Superior temporal gyrus (tissue), 1 donor: ENCODE data around the gene CABP4.

Experiments
- DNase-seq: peaks from one replicate; pipeline ENCODE4 v3.0.0-alpha.2; 2016; ENCODE audit errors: extremely low spot score

Gene CABP4

GRCh38 chr11:67496113-67496512 is 41.0 kb downstream of the CABP4 start:
- no peak for DNase-seq

DNA sequence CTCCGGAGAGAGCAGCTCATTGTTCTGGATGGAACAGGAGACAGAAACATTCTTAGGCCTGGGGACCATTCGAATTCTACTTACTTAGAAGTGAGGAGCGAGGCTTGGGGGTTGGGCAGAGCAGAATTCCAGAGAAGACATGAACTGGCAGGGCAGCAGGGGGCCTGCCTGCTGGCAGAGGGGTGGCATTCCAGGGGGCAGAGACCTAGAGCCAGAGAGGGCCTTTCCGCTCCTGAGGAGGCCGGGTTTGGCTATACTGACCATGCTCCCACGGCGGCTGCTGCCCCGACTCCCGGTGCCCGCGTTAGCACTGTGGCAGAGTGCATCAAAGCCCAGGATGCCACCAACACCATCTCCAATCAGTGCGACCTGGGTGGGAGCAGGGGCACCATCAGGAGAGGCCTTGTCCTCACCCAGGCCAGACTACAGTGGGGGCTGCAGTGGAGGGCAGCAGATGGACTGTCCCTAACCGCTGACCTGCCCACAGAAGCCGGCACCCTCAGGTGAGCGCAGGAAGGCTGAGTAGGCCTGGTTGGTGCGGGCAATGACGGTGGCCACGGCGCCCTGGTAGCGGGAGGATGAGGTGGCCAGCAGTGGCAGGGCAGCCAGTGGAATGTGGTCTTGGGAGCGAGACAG is 42.6 kb downstream of the CABP4 start:
- DNase-seq, result no peak

DNA sequence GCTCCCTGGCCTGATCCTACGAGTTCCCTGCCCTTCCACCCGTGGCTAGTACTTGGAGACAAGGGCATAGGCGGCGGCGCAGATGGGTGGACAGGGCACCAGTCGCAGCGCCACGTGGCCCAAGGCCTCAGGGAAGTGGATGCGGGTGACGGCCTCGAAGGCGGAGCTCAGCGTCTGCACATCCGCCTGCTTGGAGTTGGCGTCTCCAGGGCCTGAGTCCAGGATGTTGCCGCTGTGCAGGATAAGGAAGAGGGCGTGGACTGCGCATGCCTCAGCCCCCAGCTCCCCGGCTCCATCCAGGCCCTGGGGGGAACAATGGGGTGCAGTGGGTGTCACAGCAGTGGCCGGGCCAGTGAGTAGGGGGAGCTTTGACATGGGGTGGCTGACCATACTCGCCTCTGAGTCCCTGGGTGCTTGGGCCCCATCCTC is 43.4 kb downstream of the CABP4 start:
- DNase-seq, result no peak

GRCh38 chr11:67499808-67500483 is 44.8 kb downstream of the CABP4 start:
- DNase-seq, result no peak

GRCh38 chr11:67500484-67500821 is 45.3 kb downstream of the CABP4 start:
- no peak for DNase-seq

- DNase-seq, result no peak
Observed at GRCh38 chr11:67500831-67501715, 45.9 kb downstream of the CABP4 start.

- DNase-seq, result no peak
Observed at GRCh38 chr11:67501854-67502253, 46.7 kb downstream of the CABP4 start.

GRCh38 chr11:67502328-67502979 is 47.3 kb downstream of the CABP4 start:
- DNase-seq, result no peak

GRCh38 chr11:67503119-67504004 is 48.2 kb downstream of the CABP4 start:
- no peak for DNase-seq

DNA sequence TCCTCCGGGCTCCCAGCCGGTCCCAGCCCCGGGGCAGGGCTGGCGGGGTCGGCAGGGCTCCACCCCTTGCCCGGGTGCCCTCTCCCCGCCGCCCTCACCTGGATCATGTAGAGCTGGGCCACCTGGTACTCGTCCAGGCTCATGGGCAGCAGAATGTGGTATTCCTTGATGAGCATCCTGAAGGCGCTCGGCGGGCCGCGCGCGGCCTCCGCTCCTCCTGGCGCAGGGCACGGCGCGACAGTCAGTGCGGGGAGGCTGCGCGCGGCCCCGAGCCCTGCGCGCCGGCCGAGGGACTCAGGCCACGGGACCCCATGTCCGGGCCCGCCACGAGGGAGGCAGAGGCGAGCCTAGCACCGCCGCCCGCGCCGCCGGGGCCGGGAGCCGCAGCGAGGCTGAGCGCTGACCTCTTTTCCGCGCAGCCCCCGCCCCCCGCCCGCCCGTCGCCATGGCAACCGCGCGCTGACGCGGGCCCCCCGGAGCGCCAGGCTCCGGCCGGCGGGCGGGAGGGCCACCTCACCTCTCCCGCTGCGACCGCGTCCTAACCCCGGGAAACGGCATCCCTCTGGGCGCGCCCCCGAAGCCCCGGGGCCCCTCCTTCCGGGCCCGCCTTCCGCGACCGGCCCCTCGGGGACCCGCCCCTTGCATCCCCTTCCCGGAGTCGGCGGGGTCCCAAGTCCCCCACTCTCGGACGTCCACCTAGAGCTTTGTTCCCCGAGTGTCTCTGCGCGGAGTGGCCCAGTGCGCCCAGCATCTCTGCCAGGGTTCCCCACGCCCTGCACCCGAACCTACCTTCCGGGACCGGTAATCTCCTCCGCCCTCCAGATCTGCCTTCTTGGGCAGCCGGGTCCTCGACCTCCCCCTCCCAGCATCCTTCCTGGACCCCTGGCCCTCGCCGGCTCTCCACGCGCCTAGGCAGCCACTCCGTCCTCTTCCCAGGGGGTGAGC is 49.1 kb downstream of the CABP4 start:
- DNase-seq, result no peak

DNA sequence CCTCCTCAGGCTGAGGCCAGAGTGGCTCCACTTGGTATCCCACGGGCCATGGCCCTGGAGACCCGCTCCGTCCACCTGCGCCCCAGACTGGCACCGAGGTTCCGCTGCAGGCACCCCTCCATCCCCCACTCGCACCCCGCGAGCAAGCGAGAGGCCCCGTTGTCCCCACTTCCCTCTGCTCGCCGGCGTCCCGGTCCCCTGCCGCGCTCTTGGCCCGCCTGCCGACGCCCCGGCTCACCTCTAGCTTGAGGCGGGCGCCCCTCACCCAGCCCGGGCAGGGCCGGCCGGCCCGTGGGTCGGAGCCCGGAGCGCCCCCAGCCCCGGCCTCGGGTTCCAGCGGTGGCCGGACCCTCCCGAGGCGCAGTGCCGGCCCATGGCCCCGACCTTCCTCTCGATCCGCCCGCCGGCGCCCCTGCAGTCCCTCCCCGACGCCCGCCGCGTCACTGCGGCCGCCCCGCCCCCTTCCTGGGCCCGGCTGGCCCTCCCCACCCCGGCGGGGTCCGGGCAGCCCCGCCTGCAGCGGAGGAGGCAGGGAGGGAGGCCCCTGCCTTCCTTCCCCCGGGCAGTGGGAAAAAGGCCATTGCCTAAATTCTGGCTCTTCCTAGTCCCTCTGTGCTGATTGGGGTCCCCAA is 49.9 kb downstream of the CABP4 start, which contains the start of gene PITPNM1:
Gene PITPNM1 (minus strand): TSS at position 414 of the 632 bp plus-strand sequence. CDS start 1,183 bp downstream, outside the sequence.
- no peak for DNase-seq

GRCh38 chr11:67505605-67506396 is 50.6 kb downstream of the CABP4 start:
- DNase-seq, result peak; percentile 88

- no peak for DNase-seq
Observed at GRCh38 chr11:67506426-67507051, 51.4 kb downstream of the CABP4 start.

- DNase-seq, result no peak
Observed at GRCh38 chr11:67507242-67507863, 52.2 kb downstream of the CABP4 start.

- DNase-seq, result peak; percentile 99
Observed at GRCh38 chr11:67507864-67508485, 52.8 kb downstream of the CABP4 start, which contains the start of gene CDK2AP2. CDK2AP2 (minus strand) TSS chr11:67508162; CDS start chr11:67508082, 80 bp downstream.

- DNase-seq, result peak; percentile 95
Observed at GRCh38 chr11:67508486-67509121, 53.5 kb downstream of the CABP4 start.

DNA sequence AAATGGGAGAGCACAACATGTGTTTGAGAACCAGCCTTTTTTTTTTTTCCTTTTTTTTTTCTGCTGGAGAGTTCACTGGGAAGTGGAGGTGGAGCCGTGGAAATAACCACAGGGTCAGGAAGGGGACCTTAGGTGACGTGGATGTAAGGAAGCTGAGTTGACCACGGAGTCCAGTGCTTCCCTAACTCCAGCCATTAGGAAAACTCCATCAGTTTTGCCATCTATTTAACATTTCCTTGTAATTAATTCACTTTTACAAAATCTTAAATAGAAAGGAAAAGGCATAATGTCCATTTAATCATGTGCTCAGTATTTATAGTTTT is 54.8 kb downstream of the CABP4 start:
- DNase-seq, result no peak
